DOHH2 (cell line): ENCODE results near the gene ANK3.

ENCODE experiments used
- H3F3A ChIP-seq: fragments of 200-600 bp; sonication (generic), shearing (Covaris generic); 2 replicates; pipeline ENCODE4 v1.6.0; 2016; ENCODE audit warnings: antibody characterized with exemption, mild to moderate bottlenecking; ENCODE audit not compliant: control insufficient read depth, insufficient read depth
- H3K27ac ChIP-seq: fragments of 200-600 bp; sonication (generic); 2 replicates; pipeline ENCODE4 v1.5.1; 2014; ENCODE audit warnings: low read depth, mild to moderate bottlenecking, low read length, moderate library complexity
- H3K27me3 ChIP-seq: fragments of 200-600 bp; sonication (generic); 2 replicates; pipeline ENCODE4 v1.6.1; 2014; ENCODE audit warnings: mild to moderate bottlenecking, low read length, mixed read lengths; ENCODE audit not compliant: control insufficient read depth
- H3K36me3 ChIP-seq: fragments of 200-600 bp; sonication (generic); 2 replicates; pipeline ENCODE4 v1.6.1; 2014; ENCODE audit warnings: mild to moderate bottlenecking, low read length, moderate library complexity, mixed read lengths; ENCODE audit not compliant: control insufficient read depth
- H3K4me1 ChIP-seq: fragments of 200-600 bp; sonication (generic); 2 replicates; pipeline ENCODE4 v1.6.1; 2014; ENCODE audit warnings: mild to moderate bottlenecking, low read length, mixed read lengths; ENCODE audit not compliant: control insufficient read depth
- H3K4me2 ChIP-seq: fragments of 200-600 bp; sonication (generic); 2 replicates; pipeline ENCODE4 v1.6.0; 2014; ENCODE audit warnings: mild to moderate bottlenecking, low read length, moderate library complexity
- H3K4me3 ChIP-seq: fragments of 200-600 bp; sonication (generic); 2 replicates; pipeline ENCODE4 v1.5.1; 2014; ENCODE audit warnings: mild to moderate bottlenecking, low read length, mixed read lengths
- H3K79me2 ChIP-seq: fragments of 200-600 bp; sonication (generic); 2 replicates; pipeline ENCODE4 v1.6.1; 2014; ENCODE audit warnings: mild to moderate bottlenecking, low read length, mixed read lengths; ENCODE audit not compliant: control insufficient read depth
- H3K9me2 ChIP-seq: fragments of 200-600 bp; sonication (generic); replicated peaks from 2 replicates; pipeline ENCODE4 v1.6.1; 2014; ENCODE audit warnings: mild to moderate bottlenecking, low read length, mixed read lengths; ENCODE audit not compliant: control insufficient read depth
- H3K9me3 ChIP-seq: fragments of 200-600 bp; sonication (generic); 2 replicates; pipeline ENCODE4 v1.6.1; 2014; ENCODE audit warnings: antibody characterized with exemption, low read length, mixed read lengths; ENCODE audit not compliant: control insufficient read depth, insufficient read depth
- H4K20me1 ChIP-seq: fragments of 200-600 bp; sonication (generic); 2 replicates; pipeline ENCODE4 v1.6.0; 2014; ENCODE audit warnings: low read depth, mild to moderate bottlenecking, antibody characterized with exemption, low read length, moderate library complexity; ENCODE audit not compliant: control insufficient read depth, insufficient read depth
- EZH2phosphoT487 ChIP-seq: fragments of 200-600 bp; sonication (generic); IDR thresholded peaks from 2 replicates; pipeline ENCODE4 v1.6.1; 2017; ENCODE audit warnings: borderline replicate concordance, mild to moderate bottlenecking, antibody characterized with exemption, low read length, moderate library complexity, mixed read lengths
- TF ChIP-seq, protein P1 (sequence below): fragments of 200-600 bp; sonication (generic); IDR thresholded peaks from one replicate; pipeline ENCODE4 v1.5.1; 2014; ENCODE audit warnings: antibody characterized with exemption, mild to moderate bottlenecking, low read depth, low read length; ENCODE audit not compliant: poor library complexity, severe bottlenecking

Gene ANK3

DNA sequence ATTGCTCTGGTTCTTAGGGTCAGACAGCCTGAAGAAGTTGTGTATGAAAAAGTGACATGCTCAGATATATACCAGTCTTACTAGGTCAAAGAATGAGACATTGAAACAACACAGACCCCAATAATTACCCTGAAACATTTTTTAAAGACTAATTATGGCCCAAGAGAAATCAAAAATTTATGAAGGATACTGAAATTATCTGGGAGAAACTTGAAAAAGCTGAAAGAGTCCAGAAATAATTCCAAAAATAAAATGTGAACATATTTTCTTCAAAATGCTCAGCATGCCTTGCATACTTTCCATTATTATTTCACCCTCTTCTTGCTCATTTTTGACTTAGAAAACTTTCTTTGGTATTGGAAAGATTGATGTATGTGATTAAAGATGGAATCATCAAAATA lies 284.4 kb downstream of the ANK3 start:
- no peak for TF ChIP-seq EZH2phosphoT487
- TF ChIP-seq, protein P1, sequence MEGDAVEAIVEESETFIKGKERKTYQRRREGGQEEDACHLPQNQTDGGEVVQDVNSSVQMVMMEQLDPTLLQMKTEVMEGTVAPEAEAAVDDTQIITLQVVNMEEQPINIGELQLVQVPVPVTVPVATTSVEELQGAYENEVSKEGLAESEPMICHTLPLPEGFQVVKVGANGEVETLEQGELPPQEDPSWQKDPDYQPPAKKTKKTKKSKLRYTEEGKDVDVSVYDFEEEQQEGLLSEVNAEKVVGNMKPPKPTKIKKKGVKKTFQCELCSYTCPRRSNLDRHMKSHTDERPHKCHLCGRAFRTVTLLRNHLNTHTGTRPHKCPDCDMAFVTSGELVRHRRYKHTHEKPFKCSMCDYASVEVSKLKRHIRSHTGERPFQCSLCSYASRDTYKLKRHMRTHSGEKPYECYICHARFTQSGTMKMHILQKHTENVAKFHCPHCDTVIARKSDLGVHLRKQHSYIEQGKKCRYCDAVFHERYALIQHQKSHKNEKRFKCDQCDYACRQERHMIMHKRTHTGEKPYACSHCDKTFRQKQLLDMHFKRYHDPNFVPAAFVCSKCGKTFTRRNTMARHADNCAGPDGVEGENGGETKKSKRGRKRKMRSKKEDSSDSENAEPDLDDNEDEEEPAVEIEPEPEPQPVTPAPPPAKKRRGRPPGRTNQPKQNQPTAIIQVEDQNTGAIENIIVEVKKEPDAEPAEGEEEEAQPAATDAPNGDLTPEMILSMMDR = no peak
- no peaks in the 10 kb centered on the region for H3K27me3 ChIP-seq
- peaks cover 9% of the 10 kb centered on the region; the same call in 1 of the 2 replicates for H3F3A ChIP-seq
- peaks cover 65% of the 10 kb centered on the region for H3K36me3 ChIP-seq
- H3K4me3 ChIP-seq = no peak overlapping the region
- no peak overlapping the region for H3K27ac ChIP-seq
- no peaks in the 10 kb centered on the region for H3K9me3 ChIP-seq
- no peak overlapping the region for H3K4me2 ChIP-seq
- no peaks in the 10 kb centered on the region for H3K4me1 ChIP-seq
- no peaks in the 10 kb centered on the region for H4K20me1 ChIP-seq
- H3K79me2 ChIP-seq = no peaks in the 10 kb centered on the region
- no peaks in the 10 kb centered on the region for H3K9me2 ChIP-seq

DNA sequence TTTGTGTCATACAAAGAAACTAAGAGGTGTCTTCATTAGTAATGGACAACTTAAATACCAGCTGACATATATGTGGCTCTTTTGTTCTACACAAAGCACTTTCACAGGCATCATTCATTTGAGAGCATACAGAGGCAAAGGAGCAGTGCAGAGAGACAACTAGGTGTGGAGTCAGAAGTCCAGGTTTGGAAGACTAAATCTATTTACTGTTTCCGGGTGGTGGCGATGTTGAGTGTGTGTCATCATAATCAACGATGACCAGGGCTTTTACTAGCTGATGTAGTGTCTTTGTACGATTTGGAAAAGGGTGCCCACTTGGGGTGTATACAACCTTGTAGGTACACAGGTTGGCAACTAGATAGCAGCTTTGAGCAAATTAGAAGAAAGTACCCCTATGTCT lies 287.9 kb downstream of the ANK3 start:
- no peaks in the 10 kb centered on the region for H3K79me2 ChIP-seq
- no peak overlapping the region for H3K4me3 ChIP-seq
- H3K27ac ChIP-seq = no peak overlapping the region
- no peaks in the 10 kb centered on the region for H4K20me1 ChIP-seq
- peaks cover 64% of the 10 kb centered on the region for H3K36me3 ChIP-seq
- TF ChIP-seq, protein P1 = no peak
- no peak for TF ChIP-seq EZH2phosphoT487
- H3K4me1 ChIP-seq = no peaks in the 10 kb centered on the region
- H3F3A ChIP-seq = peaks cover 9% of the 10 kb centered on the region; the same call in 1 of the 2 replicates
- H3K9me2 ChIP-seq = no peaks in the 10 kb centered on the region
- H3K9me3 ChIP-seq = no peaks in the 10 kb centered on the region
- H3K4me2 ChIP-seq = no peak overlapping the region
- H3K27me3 ChIP-seq = no peaks in the 10 kb centered on the region

DNA sequence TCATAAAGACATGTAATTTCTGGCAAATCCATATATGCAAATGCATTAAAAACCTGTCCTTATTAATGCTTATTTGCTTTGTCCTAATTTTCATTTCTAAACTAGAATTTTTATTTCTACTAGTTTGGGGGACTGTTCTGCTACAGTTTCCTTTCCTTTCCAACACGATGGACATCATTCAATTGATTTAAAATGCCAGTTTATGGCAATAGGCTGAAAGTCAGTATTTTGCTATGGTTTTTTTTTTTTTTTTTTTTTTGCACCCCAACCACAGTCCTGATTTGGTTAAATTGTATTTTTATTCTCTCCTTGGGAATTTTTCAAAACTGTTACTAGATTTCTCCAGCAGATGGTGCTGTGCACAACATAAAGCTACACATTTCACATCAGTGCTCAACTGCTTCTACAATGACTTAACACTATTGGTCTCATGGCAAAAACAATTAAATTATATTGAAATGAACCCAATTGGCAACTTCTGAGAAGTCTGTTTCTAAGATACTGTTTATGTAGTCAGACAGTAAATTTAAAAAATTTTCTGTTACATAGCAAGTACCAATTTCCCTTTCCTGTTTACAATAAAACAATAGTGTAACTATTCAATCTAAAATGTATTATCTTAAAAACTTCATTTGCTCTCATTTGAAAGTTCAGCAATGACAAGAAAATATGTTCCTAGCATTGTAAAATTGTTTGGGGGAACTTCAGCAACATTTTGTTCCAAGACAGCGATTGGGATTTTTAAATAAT lies 289.5 kb downstream of the ANK3 start:
- no peak overlapping the region for H3K27ac ChIP-seq
- no peaks in the 10 kb centered on the region for H3K79me2 ChIP-seq

More for the DNA sequence above, 289.5 kb downstream of the ANK3 start:
- no peaks in the 10 kb centered on the region for H4K20me1 ChIP-seq
- no peaks in the 10 kb centered on the region for H3K27me3 ChIP-seq
- no peaks in the 10 kb centered on the region for H3K9me2 ChIP-seq
- no peaks in the 10 kb centered on the region for H3K9me3 ChIP-seq
- no peak for TF ChIP-seq EZH2phosphoT487
- TF ChIP-seq, protein P1 = peak; percentile 72
- peaks cover 9% of the 10 kb centered on the region; the same call in 1 of the 2 replicates for H3F3A ChIP-seq
- H3K36me3 ChIP-seq = peaks cover 50% of the 10 kb centered on the region
- H3K4me1 ChIP-seq = no peaks in the 10 kb centered on the region
- H3K4me3 ChIP-seq = no peak overlapping the region
- no peak overlapping the region for H3K4me2 ChIP-seq
